Renal cortex interstitium (tissue), 11 donors: ENCODE measurements around the gene DOK7. TPM values are rescaled to one million over a fixed set of nuclear protein-coding genes. Genes with fewer than 3 reads are reported as not detected.

Experiments used
- DNase-seq, 11 donors: peaks; one replicate each; pipeline ENCODE4 v3.0.0-alpha.2; 2013; ENCODE audit warnings: low read depth in 9 of 11, low spot score in 4 of 11; ENCODE audit errors: extremely low read depth in 1 of 11
- polyA plus RNA-seq, 3 donors: library from polyadenylated mRNA; unstranded; fragments of 120-200 nt; gene quantifications; one replicate each; pipeline ENCODE4 v1.2.1, GENCODE V29; 2013; ENCODE audit not compliant: insufficient read length in 3 of 3

DOK7 gene
- polyA plus RNA-seq, 3 donors, result 2.2 to 3.7 (median 3.1) TPM

- no peak for DNase-seq
These were observed 39.2 kb upstream of the DOK7 start for GRCh38 chr4:3423952-3424351.

GRCh38 chr4:3424522-3425095 is 38.5 kb upstream of the DOK7 start:
- no peak for DNase-seq

- no peak for DNase-seq
These were observed 36.5 kb upstream of the DOK7 start for GRCh38 chr4:3426465-3427133.

GRCh38 chr4:3427134-3427476 is 36.0 kb upstream of the DOK7 start:
- no peak for DNase-seq

- no peak for DNase-seq
These were observed 35.2 kb upstream of the DOK7 start for GRCh38 chr4:3427706-3428446.

GRCh38 chr4:3429651-3430050 is 33.5 kb upstream of the DOK7 start:
- no peak for DNase-seq

- DNase-seq, result no peak
These were observed 32.6 kb upstream of the DOK7 start for GRCh38 chr4:3430524-3430923.

- no peak for DNase-seq
These were observed 31.6 kb upstream of the DOK7 start for GRCh38 chr4:3431446-3431993.

GRCh38 chr4:3432381-3432790 is 30.7 kb upstream of the DOK7 start:
- no peak for DNase-seq

GRCh38 chr4:3433138-3433869 is 29.8 kb upstream of the DOK7 start:
- DNase-seq, result no peak

GRCh38 chr4:3434881-3435685 is 28.0 kb upstream of the DOK7 start:
- DNase-seq, result no peak

- no peak for DNase-seq
These were observed 27.5 kb upstream of the DOK7 start for GRCh38 chr4:3435686-3435956.

- DNase-seq, result no peak
These were observed 26.9 kb upstream of the DOK7 start for GRCh38 chr4:3436048-3436797.

GRCh38 chr4:3436798-3437581 is 26.1 kb upstream of the DOK7 start:
- no peak for DNase-seq

GRCh38 chr4:3437582-3437936 is 25.5 kb upstream of the DOK7 start:
- DNase-seq, result no peak

- DNase-seq, result no peak
These were observed 24.9 kb upstream of the DOK7 start for GRCh38 chr4:3437998-3438846.

GRCh38 chr4:3438847-3439180 is 24.3 kb upstream of the DOK7 start:
- no peak for DNase-seq
